Fibroblast of skin of back (primary cell): ENCODE results near the gene SH3TC2.

Source experiments
- DNase-seq: peaks from one replicate; pipeline ENCODE4 v3.0.0-alpha.2; 2013

Gene SH3TC2

DNA sequence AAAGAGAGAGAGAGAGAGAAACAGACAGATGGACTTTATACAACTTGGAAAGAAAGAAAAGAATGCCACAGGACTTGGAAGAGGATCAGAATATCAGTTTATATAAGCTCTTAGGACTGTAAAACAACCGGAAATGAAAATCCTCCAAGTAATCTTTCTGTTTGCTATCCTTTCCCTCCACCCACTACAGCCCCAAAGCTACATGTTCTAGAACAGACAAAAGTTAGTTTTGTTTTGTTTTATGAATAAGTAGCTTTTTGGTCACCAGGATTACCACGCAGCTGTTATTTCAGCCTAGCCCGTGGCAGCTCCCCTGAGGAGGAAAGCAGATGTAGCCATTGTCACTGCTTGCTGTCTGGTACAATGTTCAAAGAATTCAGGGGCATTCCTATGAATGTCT lies 66.6 kb downstream of the SH3TC2 start:
- no peak for DNase-seq

DNA sequence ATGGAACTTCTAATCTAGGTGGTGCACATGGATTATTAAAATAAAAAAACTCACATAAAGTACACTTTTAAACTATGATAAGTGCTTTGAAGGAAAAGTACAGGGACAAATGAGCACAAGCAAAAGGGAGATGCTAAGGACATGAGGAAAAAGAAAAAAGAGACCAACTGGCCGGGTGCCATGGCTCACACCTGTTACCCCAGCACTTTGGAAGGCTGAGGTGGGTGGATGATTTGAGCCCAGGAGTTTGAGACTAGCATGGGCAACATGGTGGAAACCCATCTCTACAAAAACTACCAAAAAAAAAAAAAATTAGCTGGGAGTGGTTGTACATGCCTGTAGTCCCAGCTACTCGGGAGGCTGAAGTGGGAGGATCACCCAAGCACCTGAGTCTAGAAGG lies 67.1 kb downstream of the SH3TC2 start:
- DNase-seq, result no peak

DNA sequence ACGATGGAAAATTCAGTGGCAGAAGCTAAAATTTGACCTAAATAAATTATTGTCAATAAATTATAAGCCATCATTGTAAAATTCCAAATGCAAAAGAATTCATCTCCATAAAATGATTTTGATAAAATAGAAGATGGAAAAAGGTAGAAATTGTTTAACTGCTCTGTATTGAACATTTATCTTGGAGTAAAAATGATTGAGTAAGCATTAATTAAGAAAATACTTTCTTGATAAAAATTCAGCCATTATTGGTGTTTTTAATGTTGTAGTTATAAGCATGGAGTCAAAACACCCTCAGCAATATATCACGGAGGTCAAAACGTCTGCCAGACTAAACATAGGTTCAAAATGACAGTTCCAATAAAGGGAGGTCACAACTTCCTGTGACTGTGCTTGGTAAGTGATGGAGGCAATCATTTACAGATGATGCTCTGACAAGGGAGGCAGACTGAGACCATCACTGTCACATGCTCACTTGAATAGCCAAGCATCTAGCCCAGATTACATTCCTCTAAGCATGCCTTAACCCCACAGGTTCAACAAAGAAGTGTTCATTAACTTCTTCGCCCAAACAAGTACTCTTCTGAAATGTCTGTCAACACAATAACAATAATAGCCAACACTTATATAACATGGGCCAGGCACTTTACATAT lies 69.5 kb downstream of the SH3TC2 start:
- no peak for DNase-seq

- no peak for DNase-seq
These were observed 70.6 kb downstream of the SH3TC2 start for GRCh38 chr5:148992265-148992664.

DNA sequence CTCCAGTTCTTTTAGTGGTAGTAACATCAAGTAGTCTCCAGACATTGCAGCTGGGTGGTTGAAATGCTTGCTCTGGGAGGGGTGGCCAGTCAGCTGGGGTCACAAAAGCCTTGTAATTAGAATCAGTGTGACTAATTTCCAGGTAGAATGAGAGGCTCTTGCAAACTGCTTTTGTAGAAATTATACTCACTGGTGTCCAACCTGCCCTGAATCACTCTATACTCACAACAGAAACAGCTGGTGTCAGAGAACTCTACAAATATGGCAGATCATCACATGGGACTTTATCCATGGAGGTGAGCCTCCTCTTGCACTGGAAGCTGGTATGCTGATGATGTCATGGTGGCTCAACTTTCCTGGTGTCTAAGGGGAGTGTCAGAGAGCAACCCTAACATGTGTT lies 71.3 kb downstream of the SH3TC2 start:
- no peak for DNase-seq

- no peak for DNase-seq
These were observed 72.0 kb downstream of the SH3TC2 start for GRCh38 chr5:148990817-148991216.

- no peak for DNase-seq
These were observed 73.3 kb downstream of the SH3TC2 start for GRCh38 chr5:148989567-148989966.

DNA sequence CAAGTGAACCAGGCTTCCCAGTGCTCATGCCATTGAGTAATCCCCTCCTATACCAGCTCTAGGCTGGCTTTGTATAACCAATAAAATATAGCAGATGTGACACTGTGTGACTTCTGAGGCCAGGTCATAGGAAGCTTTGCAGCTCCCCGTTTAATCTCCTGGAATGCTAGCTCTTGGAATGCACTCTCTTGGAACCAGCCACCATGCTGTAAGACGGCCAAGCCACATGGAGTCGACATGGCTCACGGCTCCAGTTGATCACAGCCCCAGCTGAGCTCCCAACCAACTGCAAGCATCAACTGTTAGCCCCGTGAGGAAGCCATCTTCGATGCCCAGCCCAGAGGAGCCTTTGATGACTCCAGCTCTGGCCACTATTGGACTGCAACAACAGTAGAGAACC lies 74.5 kb downstream of the SH3TC2 start:
- DNase-seq, result no peak

DNA sequence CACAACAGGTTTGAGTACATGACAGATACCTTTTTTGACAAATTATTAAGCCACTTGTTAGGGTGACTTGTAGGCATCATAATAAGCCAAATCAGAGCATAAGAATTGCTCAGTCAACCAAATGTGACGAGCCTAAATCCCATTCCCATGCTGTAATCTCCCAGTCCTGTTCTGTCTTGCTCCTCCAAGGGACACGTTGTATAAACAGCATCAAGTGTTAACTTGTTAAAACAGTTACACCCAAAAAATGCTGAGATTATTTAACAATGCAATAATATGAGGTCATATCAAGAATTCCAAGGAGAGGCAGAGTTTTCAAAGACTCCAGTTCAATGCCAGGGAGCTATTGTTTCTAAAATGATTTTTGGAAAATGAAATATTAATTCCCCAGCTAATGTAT lies 76.2 kb downstream of the SH3TC2 start:
- DNase-seq, result peak; percentile 49

- DNase-seq, result peak; percentile 71
These were observed 78.5 kb downstream of the SH3TC2 start for GRCh38 chr5:148984345-148984744.

- DNase-seq, result no peak
These were observed 81.5 kb downstream of the SH3TC2 start for GRCh38 chr5:148981353-148981752.

DNA sequence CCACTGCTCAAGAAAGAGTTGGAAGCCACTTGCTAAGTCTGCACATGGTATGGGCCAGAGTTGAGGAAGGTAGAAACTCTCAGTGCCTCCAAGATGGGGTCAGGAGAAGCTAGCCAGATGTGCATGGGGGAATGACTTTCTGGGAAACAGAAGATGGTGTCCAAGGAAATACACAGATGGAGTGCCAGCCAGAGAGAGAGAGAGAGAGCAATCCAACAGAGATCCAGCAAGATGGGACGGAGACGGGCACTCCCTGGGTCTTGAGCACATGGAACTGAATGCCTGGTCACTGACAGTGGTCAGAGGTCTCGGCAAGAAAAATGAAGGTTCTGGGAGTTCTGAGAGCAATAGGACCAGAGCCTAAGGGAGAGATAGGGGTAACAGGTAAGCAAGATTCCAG lies 82.1 kb downstream of the SH3TC2 start:
- no peak for DNase-seq

- no peak for DNase-seq
These were observed 83.7 kb downstream of the SH3TC2 start for GRCh38 chr5:148979083-148979723.

DNA sequence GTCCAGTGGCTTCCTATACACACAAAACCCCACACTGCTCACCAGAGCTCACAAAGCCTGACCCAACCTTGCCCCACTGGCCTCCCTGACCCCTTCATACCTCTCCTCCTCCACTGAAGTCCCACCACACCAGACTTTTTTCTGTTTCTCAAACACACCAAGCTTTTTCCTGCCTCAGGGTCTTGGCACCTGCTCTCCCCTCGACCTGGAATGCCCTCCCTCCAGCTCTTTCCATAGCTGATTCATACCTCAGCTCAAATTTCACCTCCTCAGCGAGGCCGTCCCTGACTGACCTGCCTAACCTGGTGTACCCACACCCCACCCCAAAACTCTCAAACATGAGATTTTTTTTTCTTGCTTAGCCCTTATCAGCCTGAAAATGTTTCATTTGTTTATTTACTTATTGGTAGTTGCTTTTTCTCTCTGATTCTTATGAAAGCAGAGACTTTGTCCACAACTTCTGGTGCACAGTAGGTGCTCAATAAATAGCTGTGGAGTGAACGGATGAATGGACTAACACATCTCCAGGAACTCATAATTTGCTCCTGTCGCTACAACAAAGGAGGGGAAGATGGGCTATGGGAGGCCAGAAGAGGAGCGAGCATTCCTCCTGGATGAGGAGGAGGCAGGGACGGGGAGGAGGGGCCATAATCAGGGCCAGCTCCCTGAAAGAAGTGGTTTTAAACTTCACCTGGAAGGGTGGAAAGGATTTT lies 84.3 kb downstream of the SH3TC2 start:
- no peak for DNase-seq

- DNase-seq, result peak; percentile 88
These were observed 86.1 kb downstream of the SH3TC2 start for GRCh38 chr5:148976569-148977381.

- no peak for DNase-seq
These were observed 88.1 kb downstream of the SH3TC2 start for GRCh38 chr5:148974642-148975327.

GRCh38 chr5:148973455-148973854 lies 89.4 kb downstream of the SH3TC2 start:
- DNase-seq, result peak; percentile 75

DNA sequence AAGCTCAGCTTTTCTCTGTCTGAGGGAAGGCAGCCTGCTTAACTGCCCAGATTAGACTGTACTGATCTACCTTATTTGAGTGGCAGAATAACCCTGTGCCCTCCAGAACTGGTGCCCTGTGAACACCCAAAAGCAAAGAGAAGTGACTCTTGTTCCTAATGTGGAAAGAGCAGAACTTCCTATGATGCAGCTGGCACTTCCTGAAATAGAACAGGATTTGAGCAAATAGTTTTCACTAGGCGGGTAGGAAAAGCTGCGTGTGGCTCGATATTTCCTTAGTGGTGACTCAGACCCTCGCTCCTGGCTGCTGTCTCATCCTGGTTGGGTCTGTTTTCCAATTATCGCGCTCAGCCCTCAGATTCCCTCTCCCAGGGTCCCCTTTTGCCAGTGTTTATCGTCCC lies 89.9 kb downstream of the SH3TC2 start:
- DNase-seq, result peak; percentile 94

- no peak for DNase-seq
These were observed 90.5 kb downstream of the SH3TC2 start for GRCh38 chr5:148972396-148972795.

DNA sequence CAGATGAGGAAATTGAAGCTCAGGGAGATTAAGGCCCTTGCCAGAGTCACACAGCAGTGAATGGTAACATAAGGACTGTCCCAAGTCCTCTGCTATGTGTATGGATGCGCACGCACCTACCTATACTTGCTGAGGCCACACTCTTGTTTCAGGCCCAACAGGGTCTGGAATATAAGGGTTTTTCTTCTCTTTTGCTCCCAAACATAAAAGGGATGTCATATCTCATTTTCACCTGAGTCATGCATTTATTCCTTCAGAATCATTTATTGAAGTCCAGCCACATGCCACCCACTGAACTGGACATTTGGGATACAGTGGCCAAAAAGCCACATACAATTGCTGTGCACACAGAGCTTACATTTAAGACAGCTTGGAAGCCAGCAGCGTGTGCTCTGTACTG lies 92.0 kb downstream of the SH3TC2 start:
- no peak for DNase-seq

- peak; percentile 50 for DNase-seq
These were observed 92.6 kb downstream of the SH3TC2 start for GRCh38 chr5:148970228-148970627.

GRCh38 chr5:148969291-148969690 lies 93.6 kb downstream of the SH3TC2 start:
- DNase-seq, result no peak

GRCh38 chr5:148968311-148968710 lies 94.6 kb downstream of the SH3TC2 start:
- DNase-seq, result peak; percentile 45
